ENCODE data around the gene NSUN2.

DNA sequence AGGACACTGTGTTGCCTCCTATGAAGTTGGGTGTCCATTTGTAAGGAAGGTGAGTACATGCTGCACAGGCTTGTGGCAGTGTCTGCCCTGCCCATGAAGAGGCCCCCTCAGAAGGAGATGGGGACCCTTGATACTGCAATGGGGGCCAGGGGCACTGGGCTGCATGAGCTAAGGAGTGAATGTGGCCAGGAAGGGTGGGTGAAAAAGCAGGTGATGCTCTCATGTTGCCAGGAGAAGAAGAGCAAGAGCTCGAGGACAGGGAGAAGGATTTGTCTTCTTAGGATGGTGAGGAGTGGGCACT, 76.1 kb downstream of the NSUN2 start:
- no peak for TF ChIP-seq CTCF (IDR thresholded peaks at IDR 0.05)
- no peak for TF ChIP-seq POLR2A (IDR thresholded peaks at IDR 0.05)
